Esophagus squamous epithelium (tissue), 4 donors: ENCODE data around the gene RMND5B.

Experiments used
- POLR2A ChIP-seq, 4 donors: fragments of 450-650 bp; IDR thresholded peaks; one replicate each; pipeline ENCODE4 v1.6.1; 2017; ENCODE audit warnings: antibody characterized with exemption in 4 of 4, mild to moderate bottlenecking in 4 of 4, moderate library complexity in 3 of 4
- TF ChIP-seq, protein P1 (sequence below), 6 experiments: fragments of 450-650 bp in 4 of 6; fragments of 200-600 bp in 2 of 6; sonication (generic) in 2 of 6; IDR thresholded peaks; one replicate each; pipeline ENCODE4 v1.5.1; 2016 to 2019; ENCODE audit warnings: antibody characterized with exemption in 6 of 6, mild to moderate bottlenecking in 4 of 6, moderate library complexity in 4 of 6

DNA sequence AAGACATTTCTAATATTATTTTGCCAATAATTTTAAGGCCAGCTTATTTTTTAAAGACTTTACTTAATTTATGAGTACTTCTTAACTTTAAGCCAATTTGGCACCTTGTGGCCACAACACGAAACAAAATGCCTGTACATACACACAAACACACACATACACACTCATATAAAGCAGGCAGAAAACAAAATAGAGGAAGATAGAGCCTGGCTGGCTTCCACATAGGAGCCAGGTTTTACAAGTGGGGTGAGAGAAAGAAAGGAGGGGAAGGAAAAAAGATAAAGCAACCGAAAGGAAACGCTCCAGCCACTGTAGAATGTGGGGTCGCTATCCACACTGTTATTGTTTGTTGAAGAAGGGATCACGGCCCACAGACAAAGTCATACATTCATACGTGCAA is 46.0 kb downstream of the RMND5B start:
- TF ChIP-seq POLR2A (IDR thresholded peaks at IDR 0.05), result no peak
- TF ChIP-seq, protein P1, sequence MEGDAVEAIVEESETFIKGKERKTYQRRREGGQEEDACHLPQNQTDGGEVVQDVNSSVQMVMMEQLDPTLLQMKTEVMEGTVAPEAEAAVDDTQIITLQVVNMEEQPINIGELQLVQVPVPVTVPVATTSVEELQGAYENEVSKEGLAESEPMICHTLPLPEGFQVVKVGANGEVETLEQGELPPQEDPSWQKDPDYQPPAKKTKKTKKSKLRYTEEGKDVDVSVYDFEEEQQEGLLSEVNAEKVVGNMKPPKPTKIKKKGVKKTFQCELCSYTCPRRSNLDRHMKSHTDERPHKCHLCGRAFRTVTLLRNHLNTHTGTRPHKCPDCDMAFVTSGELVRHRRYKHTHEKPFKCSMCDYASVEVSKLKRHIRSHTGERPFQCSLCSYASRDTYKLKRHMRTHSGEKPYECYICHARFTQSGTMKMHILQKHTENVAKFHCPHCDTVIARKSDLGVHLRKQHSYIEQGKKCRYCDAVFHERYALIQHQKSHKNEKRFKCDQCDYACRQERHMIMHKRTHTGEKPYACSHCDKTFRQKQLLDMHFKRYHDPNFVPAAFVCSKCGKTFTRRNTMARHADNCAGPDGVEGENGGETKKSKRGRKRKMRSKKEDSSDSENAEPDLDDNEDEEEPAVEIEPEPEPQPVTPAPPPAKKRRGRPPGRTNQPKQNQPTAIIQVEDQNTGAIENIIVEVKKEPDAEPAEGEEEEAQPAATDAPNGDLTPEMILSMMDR (IDR thresholded peaks at IDR 0.05), result no peak
